ENCODE data around the gene MTHFR.

The MTHFR gene

GRCh38 chr1:11838349-11839272, 32.8 kb upstream of the MTHFR start (continued):
- TF ChIP-seq, protein P1, sequence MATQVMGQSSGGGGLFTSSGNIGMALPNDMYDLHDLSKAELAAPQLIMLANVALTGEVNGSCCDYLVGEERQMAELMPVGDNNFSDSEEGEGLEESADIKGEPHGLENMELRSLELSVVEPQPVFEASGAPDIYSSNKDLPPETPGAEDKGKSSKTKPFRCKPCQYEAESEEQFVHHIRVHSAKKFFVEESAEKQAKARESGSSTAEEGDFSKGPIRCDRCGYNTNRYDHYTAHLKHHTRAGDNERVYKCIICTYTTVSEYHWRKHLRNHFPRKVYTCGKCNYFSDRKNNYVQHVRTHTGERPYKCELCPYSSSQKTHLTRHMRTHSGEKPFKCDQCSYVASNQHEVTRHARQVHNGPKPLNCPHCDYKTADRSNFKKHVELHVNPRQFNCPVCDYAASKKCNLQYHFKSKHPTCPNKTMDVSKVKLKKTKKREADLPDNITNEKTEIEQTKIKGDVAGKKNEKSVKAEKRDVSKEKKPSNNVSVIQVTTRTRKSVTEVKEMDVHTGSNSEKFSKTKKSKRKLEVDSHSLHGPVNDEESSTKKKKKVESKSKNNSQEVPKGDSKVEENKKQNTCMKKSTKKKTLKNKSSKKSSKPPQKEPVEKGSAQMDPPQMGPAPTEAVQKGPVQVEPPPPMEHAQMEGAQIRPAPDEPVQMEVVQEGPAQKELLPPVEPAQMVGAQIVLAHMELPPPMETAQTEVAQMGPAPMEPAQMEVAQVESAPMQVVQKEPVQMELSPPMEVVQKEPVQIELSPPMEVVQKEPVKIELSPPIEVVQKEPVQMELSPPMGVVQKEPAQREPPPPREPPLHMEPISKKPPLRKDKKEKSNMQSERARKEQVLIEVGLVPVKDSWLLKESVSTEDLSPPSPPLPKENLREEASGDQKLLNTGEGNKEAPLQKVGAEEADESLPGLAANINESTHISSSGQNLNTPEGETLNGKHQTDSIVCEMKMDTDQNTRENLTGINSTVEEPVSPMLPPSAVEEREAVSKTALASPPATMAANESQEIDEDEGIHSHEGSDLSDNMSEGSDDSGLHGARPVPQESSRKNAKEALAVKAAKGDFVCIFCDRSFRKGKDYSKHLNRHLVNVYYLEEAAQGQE (tag by site-specific recombination; IDR thresholded peaks at IDR 0.05), result no peak
- TF ChIP-seq ZNF660 (tag by site-specific recombination; IDR thresholded peaks at IDR 0.05) (peak; percentile 68; the same call in 1 of the 2 replicates), ZBTB10 (tag by site-specific recombination; IDR thresholded peaks at IDR 0.05) (no peak), SCRT1 (tag by site-specific recombination; IDR thresholded peaks at IDR 0.05; ENCODE audit: borderline replicate concordance) (no peak), ELK4 (IDR thresholded peaks at IDR 0.05; ENCODE audit: borderline replicate concordance, low read depth, low read length) (no peak), ZBTB20 (tag by site-specific recombination; IDR thresholded peaks at IDR 0.05) (no peak), ZNF513 (tag by site-specific recombination; IDR thresholded peaks at IDR 0.05) (no peak), ZNF146 (tag by site-specific recombination; IDR thresholded peaks at IDR 0.05) (no peak), ZFP37 (tag by site-specific recombination; IDR thresholded peaks at IDR 0.05) (no peak), RBAK (tag by site-specific recombination; IDR thresholded peaks at IDR 0.05) (no peak), ZNF449 (tag by site-specific recombination; IDR thresholded peaks at IDR 0.05) (no peak), ZNF2 (tag by site-specific recombination; IDR thresholded peaks at IDR 0.05) (peak; percentile 44; the same call in 1 of the 2 replicates), ZNF423 (tag by site-specific recombination; IDR thresholded peaks at IDR 0.05) (no peak), ZNF596 (tag by site-specific recombination; IDR thresholded peaks at IDR 0.05) (no peak), SP7 (tag by site-specific recombination; IDR thresholded peaks at IDR 0.05) (no peak), ZNF223 (tag by site-specific recombination; IDR thresholded peaks at IDR 0.05) (no peak), ZNF114 (tag by site-specific recombination; IDR thresholded peaks at IDR 0.05) (no peak), ZFP69B (tag by site-specific recombination; IDR thresholded peaks at IDR 0.05) (no peak)
- TF ChIP-seq, protein P2, sequence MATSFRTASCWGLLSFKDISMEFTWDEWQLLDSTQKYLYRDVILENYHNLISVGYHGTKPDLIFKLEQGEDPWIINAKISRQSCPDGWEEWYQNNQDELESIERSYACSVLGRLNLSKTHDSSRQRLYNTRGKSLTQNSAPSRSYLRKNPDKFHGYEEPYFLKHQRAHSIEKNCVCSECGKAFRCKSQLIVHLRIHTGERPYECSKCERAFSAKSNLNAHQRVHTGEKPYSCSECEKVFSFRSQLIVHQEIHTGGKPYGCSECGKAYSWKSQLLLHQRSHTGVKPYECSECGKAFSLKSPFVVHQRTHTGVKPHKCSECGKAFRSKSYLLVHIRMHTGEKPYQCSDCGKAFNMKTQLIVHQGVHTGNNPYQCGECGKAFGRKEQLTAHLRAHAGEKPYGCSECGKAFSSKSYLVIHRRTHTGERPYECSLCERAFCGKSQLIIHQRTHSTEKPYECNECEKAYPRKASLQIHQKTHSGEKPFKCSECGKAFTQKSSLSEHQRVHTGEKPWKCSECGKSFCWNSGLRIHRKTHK (tag by site-specific recombination; IDR thresholded peaks at IDR 0.05), result no peak
- TF ChIP-seq, protein P3, sequence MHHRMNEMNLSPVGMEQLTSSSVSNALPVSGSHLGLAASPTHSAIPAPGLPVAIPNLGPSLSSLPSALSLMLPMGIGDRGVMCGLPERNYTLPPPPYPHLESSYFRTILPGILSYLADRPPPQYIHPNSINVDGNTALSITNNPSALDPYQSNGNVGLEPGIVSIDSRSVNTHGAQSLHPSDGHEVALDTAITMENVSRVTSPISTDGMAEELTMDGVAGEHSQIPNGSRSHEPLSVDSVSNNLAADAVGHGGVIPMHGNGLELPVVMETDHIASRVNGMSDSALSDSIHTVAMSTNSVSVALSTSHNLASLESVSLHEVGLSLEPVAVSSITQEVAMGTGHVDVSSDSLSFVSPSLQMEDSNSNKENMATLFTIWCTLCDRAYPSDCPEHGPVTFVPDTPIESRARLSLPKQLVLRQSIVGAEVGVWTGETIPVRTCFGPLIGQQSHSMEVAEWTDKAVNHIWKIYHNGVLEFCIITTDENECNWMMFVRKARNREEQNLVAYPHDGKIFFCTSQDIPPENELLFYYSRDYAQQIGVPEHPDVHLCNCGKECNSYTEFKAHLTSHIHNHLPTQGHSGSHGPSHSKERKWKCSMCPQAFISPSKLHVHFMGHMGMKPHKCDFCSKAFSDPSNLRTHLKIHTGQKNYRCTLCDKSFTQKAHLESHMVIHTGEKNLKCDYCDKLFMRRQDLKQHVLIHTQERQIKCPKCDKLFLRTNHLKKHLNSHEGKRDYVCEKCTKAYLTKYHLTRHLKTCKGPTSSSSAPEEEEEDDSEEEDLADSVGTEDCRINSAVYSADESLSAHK (tag by site-specific recombination; IDR thresholded peaks at IDR 0.05), result no peak
- TF ChIP-seq, protein P4, sequence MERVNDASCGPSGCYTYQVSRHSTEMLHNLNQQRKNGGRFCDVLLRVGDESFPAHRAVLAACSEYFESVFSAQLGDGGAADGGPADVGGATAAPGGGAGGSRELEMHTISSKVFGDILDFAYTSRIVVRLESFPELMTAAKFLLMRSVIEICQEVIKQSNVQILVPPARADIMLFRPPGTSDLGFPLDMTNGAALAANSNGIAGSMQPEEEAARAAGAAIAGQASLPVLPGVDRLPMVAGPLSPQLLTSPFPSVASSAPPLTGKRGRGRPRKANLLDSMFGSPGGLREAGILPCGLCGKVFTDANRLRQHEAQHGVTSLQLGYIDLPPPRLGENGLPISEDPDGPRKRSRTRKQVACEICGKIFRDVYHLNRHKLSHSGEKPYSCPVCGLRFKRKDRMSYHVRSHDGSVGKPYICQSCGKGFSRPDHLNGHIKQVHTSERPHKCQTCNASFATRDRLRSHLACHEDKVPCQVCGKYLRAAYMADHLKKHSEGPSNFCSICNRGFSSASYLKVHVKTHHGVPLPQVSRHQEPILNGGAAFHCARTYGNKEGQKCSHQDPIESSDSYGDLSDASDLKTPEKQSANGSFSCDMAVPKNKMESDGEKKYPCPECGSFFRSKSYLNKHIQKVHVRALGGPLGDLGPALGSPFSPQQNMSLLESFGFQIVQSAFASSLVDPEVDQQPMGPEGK (tag by site-specific recombination; IDR thresholded peaks at IDR 0.05), result no peak

Data from HEK293 (cell line).